GM18909 (cell line): Measurements from ENCODE around the gene MDM4.
"Not testable (repeated sequence)": the region's sequence is repeated elsewhere in the genome, so short reads cannot be mapped to it uniquely, and the experiment has no call there.

Experiments used
- ATAC-seq: cut with Tn5 transposase; IDR thresholded peaks from one replicate; pipeline ENCODE4 v1.9.1; 2021; ENCODE audit warnings: mild to moderate bottlenecking; ENCODE audit not compliant: unreplicated experiment, poor library complexity

Gene MDM4

DNA sequence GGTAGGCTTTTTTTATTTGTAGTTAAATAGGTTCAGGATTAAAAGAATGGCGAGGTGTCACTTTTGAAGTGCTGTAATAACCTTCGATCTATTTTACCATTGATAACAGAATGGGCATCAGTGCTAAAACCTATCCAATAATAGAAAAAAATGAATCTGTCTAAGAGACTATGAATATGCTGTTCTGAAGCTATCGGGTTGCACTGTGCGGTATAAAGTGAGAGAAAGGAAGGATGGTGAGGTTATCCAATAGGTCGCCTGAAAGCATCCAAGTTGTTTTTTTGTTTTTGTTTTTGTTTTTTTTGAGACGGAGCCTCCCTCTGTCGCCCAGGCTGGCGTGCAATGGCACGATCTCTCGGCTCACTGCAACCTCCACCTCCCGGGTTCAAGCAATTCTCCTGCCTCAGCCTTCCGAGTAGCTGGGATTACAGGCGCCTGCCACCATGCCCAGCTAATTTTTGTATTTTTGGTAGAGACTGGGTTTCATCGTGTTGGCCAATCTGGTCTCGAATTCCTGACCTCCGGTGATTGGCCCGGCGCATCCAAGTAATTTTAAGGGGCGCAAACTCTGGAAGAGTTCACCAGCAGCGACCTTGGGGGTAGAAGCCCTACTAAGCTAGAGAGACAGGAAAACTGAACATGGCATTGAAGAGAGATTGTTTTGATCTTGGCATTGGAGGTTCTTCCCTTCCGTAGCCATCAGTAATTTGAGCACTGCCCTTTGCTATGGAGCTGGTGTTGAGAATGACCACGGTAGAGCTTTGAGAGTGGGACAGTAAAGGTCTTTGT lies 8.7 kb upstream of the MDM4 start:
- ATAC-seq: no peak

DNA sequence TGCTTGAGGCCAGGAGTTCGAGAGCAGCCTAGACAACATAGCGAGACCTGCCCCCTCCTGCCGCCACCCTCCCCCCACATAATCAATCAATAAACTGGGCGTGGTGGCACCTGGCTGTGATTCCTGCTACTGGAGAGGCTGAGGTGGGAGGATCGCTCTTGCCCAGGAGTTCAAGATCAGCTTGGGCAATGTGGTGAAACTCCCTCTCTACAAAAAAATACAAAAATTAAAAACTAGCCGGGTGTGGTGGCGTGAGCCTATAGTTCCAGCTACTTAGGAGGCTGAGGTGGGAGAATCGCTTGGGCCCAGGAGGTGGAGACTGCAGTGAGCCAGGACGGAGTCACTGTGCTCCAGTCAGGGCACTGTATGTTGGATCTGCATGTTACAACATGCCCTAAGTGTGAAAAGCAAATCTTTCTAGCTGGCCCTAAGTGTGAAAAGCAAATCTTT lies 7.0 kb upstream of the MDM4 start:
- no peak for ATAC-seq

DNA sequence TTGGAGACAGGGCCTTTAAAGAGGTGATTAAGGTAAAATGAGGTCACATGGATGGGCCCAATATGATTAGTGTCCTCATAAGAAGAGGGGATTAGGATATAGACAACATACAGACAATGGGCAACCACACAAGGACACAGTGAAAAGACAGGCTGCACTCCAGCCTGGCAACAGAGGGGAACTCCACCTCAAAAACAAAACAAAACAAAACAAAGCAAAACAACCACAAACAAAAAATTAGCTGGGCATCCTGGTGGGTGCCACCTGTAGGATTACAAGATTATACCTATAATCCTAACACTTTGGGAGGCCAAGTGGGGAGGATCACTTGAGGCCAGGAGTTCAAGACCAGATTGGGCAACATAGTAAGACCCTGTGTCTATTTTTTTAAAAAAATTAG lies 4.8 kb upstream of the MDM4 start:
- ATAC-seq: no peak

GRCh38 chr1:204513117-204513716 lies 3.0 kb upstream of the MDM4 start:
- peak; percentile 42 for ATAC-seq

DNA sequence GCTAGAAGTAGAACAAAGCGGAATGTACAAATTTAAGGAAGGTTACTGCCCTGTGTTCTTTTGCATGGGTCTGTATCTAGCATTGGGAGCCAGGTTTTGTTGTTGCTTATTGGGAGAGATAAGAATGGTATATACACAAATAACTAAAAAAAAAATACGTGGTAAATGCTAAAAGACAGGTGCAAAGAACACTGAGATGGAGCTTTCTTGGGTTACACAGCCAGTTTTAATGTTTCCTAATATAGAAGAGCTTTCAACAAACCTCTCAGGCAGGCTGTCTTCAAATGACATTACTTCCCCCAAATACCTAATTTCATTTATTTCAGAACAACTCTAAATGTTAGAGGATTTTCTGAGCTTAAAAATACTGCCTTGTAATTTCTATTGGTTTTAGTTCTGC lies 1.4 kb upstream of the MDM4 start:
- no peak for ATAC-seq

DNA sequence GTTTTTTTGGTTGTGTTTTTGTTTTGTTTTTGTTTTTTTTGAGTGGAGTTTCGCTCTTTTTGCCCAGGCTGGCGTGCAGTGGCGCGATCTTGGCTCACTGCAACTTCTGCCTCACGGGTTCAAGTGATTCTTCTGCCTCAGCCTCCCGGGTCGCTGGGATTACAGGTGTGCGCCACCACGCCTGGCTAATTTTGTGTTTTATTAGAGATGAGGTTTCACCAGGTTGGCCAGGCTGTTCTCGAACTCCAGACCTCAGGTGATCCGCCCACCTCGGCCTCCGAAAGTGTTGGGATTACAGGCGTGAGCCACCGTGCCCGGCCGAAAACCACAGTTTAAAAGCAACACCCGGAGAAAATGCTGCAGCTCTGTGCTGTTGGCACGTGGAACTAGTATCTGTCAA lies 1.2 kb downstream of the MDM4 start:
- ATAC-seq: not testable (repeated sequence)

DNA sequence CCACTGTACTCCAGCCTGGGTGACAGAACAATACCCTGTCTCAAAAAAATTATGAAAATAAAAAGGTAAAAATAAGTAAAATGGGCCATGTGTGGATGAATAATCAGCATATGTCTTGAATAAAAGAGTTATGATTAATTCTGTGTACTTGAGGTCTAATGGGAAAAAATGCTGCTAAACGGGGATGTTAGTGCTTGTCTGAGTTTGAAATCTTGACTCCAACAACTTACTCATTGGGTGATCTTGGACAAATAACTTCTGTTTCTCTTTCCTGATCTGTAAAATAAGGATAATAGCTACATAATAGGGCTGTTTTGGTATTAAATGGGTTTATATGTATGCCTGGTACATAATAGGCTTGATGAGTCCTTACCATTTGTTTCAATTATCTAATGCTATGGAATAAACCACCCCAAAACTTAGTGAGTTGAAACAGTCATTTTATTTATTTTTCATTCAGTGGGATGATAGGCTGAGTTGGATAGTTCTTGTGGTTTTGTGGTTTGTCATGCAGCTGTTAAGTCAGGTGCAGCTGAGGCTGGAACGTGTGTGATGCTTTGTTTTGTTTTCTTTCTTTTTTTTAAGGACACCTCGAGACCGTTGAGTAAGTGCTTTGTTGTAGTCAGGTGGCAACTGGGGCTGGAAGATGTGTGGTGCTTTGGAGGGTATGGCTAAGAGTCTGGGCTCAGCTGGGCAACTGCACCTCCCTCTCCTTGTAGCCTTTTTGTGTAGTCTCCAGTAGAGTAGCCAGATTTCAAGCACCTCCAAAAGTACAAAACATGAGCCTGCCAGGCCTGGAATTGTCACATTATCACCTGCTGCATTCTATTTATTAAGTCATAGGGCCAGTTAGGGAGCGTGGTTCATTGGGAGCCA lies 4.9 kb downstream of the MDM4 start:
- peak; percentile 41 for ATAC-seq

GRCh38 chr1:204521941-204522521 lies 5.8 kb downstream of the MDM4 start:
- not testable (repeated sequence) for ATAC-seq

DNA sequence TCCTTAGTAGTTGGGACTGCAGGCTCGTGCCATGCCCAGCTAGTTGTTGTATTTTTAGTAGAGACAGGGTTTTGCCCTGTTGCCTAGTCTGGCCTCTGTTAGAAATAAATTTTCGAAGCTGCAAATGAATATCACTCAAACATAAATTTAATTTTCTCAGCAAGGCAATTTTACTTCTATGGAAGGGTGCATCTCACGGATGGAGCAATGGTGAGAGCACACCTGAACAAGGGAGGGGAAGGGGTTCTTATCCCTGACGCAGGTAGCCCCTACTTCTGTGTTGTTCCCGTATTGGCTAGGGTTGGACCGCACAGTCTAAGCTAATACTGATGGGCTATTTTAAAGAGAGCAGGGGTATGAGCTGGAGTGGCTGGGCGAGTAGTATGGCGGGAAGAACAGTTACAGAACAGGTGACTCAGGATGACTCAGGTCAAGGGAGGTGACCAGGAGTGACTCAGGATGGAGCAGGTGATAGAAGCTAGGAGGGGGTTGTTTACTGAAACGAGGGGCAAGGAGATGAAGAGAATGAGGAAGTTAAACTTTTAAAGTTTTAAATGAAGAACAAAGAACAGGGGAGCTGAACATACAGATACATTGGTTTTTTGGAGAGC lies 7.5 kb downstream of the MDM4 start:
- no peak for ATAC-seq

GRCh38 chr1:204524986-204525385 lies 8.8 kb downstream of the MDM4 start:
- peak; percentile 49 for ATAC-seq

GRCh38 chr1:204528241-204528640 lies 12.0 kb downstream of the MDM4 start:
- no peak for ATAC-seq

- no peak for ATAC-seq
Observed at GRCh38 chr1:204528677-204529076, 12.5 kb downstream of the MDM4 start.

DNA sequence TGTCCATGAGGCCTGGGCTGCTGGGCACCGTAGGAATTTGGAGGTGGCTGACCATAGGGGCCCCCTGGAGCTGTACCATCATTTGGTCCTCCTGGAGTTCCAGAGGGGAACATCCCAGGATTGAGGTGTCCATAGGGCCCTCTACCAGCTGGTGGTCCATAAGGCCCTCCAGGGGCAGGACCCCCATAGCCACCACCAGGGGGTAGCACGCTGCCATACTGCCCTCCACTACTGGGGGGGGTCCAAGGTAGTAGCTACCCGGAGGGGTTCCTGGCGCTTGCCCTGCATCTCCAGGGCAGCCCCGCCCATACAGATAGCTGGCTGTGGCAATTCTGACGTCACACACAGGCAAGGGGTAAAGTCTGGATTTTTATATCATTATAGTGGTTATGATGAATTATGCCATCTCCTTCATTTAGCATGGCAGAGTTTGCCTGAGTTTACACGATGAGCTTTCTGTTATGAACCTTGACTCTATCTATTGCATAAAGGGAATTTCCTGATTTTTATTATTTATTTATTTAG lies 13.2 kb downstream of the MDM4 start:
- no peak for ATAC-seq

GRCh38 chr1:204530932-204531331 lies 14.7 kb downstream of the MDM4 start:
- ATAC-seq: peak; percentile 87

GRCh38 chr1:204532832-204533231 lies 16.6 kb downstream of the MDM4 start:
- no peak for ATAC-seq

GRCh38 chr1:204541626-204542025 lies 25.4 kb downstream of the MDM4 start:
- ATAC-seq: no peak

GRCh38 chr1:204544321-204544720 lies 28.1 kb downstream of the MDM4 start:
- ATAC-seq: peak; percentile 59

GRCh38 chr1:204545202-204545601 lies 29.0 kb downstream of the MDM4 start:
- ATAC-seq: no peak

DNA sequence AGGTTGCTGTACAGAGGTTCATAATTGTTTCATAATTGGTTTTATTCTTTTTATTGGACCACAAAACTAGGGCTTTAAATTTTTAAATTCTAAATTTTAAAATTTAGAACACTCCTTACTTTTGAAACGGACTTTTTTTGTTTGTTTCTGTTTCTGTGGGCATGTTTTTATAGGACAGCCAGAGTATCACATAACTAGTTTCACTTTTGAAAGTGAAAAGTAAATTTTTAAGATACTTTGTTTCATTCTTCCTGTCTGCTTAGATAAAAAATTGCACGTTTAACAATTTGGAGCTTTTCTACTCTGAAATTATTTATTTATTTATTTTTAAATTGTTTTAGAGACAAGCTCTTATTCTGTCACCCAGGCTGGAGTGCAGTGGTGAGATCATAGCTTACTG lies 29.7 kb downstream of the MDM4 start:
- no peak for ATAC-seq

GRCh38 chr1:204548265-204548664 lies 32.1 kb downstream of the MDM4 start:
- ATAC-seq: no peak
